ENCODE data around the gene AP4E1.
"Not testable (repeated sequence)": the region's sequence is repeated elsewhere in the genome, so short reads cannot be mapped to it uniquely, and the experiment has no call there.

The AP4E1 gene

GRCh38 chr15:50908209-50909009, at the start of gene AP4E1:
AP4E1 (plus strand) TSS chr15:50908683; CDS start chr15:50908779, 96 bp downstream.
- peak; percentile 79 for DNase-seq

GRCh38 chr15:50860824-50861223, 47.7 kb upstream of the AP4E1 start:
- no peak for DNase-seq

GRCh38 chr15:50862553-50862952, 45.9 kb upstream of the AP4E1 start:
- DNase-seq, result no peak

GRCh38 chr15:50864873-50865272, 43.6 kb upstream of the AP4E1 start:
- DNase-seq, result no peak

- no peak for DNase-seq
Measured at GRCh38 chr15:50865515-50866353, 42.7 kb upstream of the AP4E1 start.

GRCh38 chr15:50871832-50872231, 36.7 kb upstream of the AP4E1 start:
- no peak for DNase-seq

GRCh38 chr15:50872832-50873426, 35.6 kb upstream of the AP4E1 start:
- DNase-seq, result no peak

- DNase-seq, result no peak
Measured at GRCh38 chr15:50873935-50874361, 34.5 kb upstream of the AP4E1 start.

GRCh38 chr15:50875238-50875637, 33.2 kb upstream of the AP4E1 start:
- not testable (repeated sequence) for DNase-seq

GRCh38 chr15:50876260-50876988, 32.1 kb upstream of the AP4E1 start:
- no peak for DNase-seq

- DNase-seq, result peak; percentile 50
Measured at GRCh38 chr15:50876989-50877360, 31.5 kb upstream of the AP4E1 start.

GRCh38 chr15:50879016-50879617, 29.4 kb upstream of the AP4E1 start:
- DNase-seq, result no peak

GRCh38 chr15:50880206-50880605, 28.3 kb upstream of the AP4E1 start:
- no peak for DNase-seq

- no peak for DNase-seq
Measured at GRCh38 chr15:50880651-50881114, 27.8 kb upstream of the AP4E1 start.

GRCh38 chr15:50881121-50882048, 27.1 kb upstream of the AP4E1 start:
- DNase-seq, result no peak

GRCh38 chr15:50883903-50884302, 24.6 kb upstream of the AP4E1 start:
- no peak for DNase-seq

GRCh38 chr15:50884540-50884939, 23.9 kb upstream of the AP4E1 start:
- no peak for DNase-seq

- DNase-seq, result no peak
Measured at GRCh38 chr15:50886139-50886467, 22.4 kb upstream of the AP4E1 start.

- DNase-seq, result no peak
Measured at GRCh38 chr15:50886611-50887345, 21.7 kb upstream of the AP4E1 start.

- no peak for DNase-seq
Measured at GRCh38 chr15:50888054-50888453, 20.4 kb upstream of the AP4E1 start.

GRCh38 chr15:50889589-50889988, 18.9 kb upstream of the AP4E1 start:
- no peak for DNase-seq

Data from NCI-H1694 treated with DMSO at 0.1 percent for 48 hours (cell line).